RWPE1 (cell line): Measurements from ENCODE around the gene HS1BP3.

ENCODE experiments used
- CTCF ChIA-PET: fragments of 350-600 bp; sonication (Branson Sonifier 250); formaldehyde crosslinking; extraction: SDS; loops from one replicate; lab custom pipeline; 2021; lab: Yijun Ruan, JAX
- POLR2A ChIA-PET: fragments of 400-600 bp; formaldehyde crosslinking; extraction: SDS; loops from one replicate; lab custom pipeline; 2020; ENCODE audit warnings: antibody characterized with exemption; ENCODE audit not compliant: low non-redundant PET; lab: Yijun Ruan, JAX
- DNase-seq: peaks from one replicate; pipeline ENCODE4 v3.0.0; 2012; ENCODE audit warnings: low spot score
- H3K27ac ChIP-seq: fragments of 450-650 bp; 2 replicates; pipeline ENCODE4 v1.5.1; 2017
- TF ChIP-seq, protein P1 (sequence below): fragments of 450-650 bp; conservative IDR thresholded peaks from 2 replicates; pipeline ENCODE4 v1.5.1; 2017; ENCODE audit warnings: low read depth, mild to moderate bottlenecking

The HS1BP3 gene

DNA sequence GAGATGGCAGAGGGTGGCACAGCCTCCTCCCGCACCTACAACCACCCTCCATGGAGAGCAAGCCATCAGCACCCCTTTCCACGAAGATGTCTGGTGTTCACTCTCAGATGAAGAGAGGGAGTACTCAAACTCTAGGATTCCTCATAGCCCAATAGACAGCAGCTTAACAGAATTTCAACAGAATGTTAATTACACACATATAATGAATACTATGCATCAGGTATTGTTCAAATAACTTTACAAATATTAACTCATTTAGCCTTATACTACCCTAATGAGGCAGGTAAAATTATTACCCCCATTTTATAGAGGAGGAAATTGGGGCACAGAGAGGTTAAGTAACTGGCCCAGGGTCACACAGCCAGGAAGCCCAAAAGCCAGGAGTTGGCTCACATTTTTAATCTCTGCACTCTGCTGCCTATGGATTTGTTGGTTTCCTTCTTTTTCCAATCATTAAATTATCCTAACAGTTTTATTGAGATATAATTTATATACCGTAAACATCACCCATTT, 39.0 kb downstream of the HS1BP3 start:
- CTCF ChIA-PET: no interaction called here
- TF ChIP-seq, protein P1, sequence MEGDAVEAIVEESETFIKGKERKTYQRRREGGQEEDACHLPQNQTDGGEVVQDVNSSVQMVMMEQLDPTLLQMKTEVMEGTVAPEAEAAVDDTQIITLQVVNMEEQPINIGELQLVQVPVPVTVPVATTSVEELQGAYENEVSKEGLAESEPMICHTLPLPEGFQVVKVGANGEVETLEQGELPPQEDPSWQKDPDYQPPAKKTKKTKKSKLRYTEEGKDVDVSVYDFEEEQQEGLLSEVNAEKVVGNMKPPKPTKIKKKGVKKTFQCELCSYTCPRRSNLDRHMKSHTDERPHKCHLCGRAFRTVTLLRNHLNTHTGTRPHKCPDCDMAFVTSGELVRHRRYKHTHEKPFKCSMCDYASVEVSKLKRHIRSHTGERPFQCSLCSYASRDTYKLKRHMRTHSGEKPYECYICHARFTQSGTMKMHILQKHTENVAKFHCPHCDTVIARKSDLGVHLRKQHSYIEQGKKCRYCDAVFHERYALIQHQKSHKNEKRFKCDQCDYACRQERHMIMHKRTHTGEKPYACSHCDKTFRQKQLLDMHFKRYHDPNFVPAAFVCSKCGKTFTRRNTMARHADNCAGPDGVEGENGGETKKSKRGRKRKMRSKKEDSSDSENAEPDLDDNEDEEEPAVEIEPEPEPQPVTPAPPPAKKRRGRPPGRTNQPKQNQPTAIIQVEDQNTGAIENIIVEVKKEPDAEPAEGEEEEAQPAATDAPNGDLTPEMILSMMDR: no peak
- POLR2A ChIA-PET: no interaction called here
- DNase-seq: no peak
- H3K27ac ChIP-seq: no peak overlapping the region

DNA sequence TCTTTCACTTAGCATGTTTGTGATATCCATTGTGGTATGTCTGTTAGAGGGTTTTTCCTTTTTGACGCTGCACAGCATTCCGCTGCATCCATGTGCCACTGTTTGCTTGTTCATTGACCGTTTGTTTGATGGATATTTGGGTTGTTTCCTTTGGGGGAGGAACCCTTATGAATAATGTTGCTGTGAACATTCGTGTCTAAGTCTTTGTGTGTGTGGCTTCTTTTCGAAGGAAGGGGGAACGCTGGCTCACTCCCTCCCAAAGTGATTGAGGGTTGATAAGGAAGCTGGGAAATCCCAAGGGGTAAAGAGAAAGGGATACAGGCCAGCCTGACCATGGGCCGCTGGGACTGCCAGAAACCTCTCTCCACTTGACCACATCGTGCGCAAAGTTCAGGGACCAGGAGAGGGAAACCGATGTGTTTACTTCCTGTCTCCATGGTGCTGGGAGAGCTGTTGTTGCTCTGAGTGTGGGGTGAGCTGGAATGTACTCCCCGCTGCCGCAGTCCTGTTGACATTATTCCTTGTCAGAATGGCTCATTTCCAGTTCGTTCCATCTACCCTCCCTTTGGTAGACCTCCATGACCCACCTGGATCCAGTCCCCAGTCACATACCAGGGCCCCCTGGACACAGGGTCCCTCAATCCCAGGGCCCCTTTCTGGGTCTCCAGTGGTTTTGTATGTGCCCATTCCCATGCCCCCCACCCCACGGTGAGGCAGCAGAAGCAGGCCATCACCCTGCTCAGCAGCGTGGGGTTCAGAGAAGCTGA, 39.6 kb downstream of the HS1BP3 start:
- ChIA-PET CTCF (no interaction called here), POLR2A (no interaction called here)
- no peak overlapping the region for H3K27ac ChIP-seq
- TF ChIP-seq, protein P1: no peak
- no peak for DNase-seq

DNA sequence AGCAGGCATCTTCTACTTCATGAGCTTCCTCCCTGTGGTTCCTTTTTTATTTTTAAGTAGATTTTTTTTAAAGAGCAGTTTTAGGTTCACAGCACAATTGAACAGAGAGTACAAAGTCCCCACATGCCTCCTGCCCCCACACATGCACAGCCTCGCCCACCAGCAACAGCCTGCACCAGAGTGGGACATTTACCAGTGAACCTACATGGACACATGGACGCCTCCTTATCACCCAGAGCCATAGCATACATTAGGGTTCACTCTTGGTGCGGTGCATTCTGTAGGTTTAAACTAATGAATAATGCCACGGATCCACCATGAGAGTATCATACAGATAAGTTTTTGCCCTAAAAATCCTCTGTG, 40.9 kb downstream of the HS1BP3 start:
- peak overlapping the region; percentile 75 for H3K27ac ChIP-seq
- CTCF ChIA-PET: interaction anchor here (0.6 kb wide), 1 partner anchor 74 kb away, joined by 4 read pairs; no protein-coding TSS in a partner anchor
- TF ChIP-seq, protein P1: no peak
- POLR2A ChIA-PET: no interaction called here
- no peak for DNase-seq

DNA sequence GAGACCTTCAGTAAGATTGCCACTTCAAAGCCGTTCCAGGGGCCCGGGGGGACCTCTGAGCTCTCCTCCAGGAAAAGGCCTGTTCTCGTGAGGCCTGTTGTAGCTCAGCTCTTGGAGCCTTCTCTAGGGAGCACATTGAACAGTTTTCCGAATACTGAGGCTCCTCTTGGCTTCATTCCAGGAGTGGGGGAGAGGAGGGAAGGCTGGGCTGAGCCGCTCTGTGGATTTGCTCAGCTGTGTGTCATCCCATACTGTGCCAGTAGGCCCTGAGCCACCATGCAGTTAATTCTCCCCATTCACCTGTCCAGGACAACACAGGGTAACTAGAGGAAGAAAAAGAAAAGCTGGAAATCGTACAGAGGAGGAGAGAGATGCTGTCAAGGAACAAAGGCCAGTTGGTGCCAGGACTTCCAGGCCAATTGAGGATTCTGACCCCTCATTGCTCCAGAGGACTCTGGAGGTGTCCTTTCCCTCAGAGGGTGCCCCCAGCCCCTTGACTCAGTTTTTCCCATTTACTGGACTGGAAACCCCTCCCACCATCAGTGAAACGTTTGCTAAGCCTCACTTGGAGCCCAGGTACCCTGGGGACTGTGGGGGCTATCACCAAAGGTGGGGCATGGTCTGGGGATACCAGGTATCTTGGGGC, 41.4 kb downstream of the HS1BP3 start:
- TF ChIP-seq, protein P1: no peak
- ChIA-PET CTCF (interaction anchor here (0.6 kb wide), 3 partner anchors 74 to 1692 kb away, joined by 3 to 5 read pairs (median 4); no protein-coding TSS in a partner anchor), POLR2A (no interaction called here)
- no peak for DNase-seq
- H3K27ac ChIP-seq: peak overlapping the region; percentile 75

DNA sequence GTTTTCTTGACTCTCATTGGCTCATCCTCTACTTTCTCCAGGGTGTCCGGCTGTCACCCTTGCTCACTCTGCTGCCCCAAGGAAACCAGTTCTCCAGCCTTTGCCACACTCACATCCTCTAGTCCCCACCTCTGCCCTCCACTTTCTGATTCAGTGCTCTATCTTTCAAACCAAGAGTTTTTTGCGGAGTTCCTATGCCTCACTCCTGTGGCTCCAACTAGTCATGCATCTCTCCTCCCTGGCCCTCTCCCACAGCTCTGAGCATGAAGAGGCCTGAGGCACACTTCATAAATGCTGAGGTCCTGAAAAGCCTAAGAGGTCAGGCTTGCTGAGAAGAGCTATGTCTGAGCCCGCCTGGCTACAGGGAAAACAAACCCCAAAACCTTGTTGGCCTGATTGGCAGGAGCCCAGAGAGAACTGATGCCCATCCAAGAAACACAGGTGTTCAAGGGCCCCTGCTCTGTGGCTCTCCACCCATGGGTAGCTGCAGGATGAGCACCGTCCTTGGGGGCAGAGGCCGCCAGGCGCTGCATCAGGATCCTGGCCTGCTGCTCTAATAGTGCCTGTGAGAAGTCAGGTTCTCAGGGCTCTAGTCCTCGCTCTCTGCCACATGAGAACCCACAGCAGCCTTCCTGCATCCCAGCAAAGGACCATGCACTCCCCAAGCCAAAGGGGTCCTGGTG, 42.1 kb downstream of the HS1BP3 start:
- CTCF ChIA-PET: interaction anchor here (0.6 kb wide), 2 partner anchors 195 to 1692 kb away, joined by 3 to 5 read pairs; no protein-coding TSS in a partner anchor
- H3K27ac ChIP-seq: peak overlapping the region; percentile 75
- POLR2A ChIA-PET: no interaction called here
- TF ChIP-seq, protein P1: no peak
- DNase-seq: no peak

DNA sequence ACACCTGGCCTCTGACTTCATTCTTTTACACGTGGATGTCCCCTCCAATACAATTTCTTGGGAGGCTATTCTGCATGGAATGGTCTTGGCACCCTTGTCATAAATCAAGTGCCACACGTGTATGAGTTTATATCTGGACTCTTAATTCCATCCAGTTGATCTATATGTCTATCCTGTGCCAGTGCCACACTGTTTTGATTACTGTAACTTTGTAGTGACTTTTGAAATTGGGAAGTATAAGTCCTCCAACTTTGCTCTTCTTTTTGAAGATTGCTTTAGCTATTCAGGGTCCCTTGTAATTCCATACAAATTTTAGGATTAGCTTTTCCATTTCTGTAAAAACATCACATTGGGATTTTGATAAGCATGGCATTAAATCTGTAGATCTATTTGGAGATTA, 43.5 kb downstream of the HS1BP3 start:
- DNase-seq: no peak
- CTCF ChIA-PET: no interaction called here
- TF ChIP-seq, protein P1: no peak
- POLR2A ChIA-PET: no interaction called here
- H3K27ac ChIP-seq: no peak overlapping the region
